ENCODE measurements around the gene PARP4. TPM values are rescaled to one million over a fixed set of nuclear protein-coding genes. Genes with fewer than 3 reads are reported as not detected.
"Not testable (repeated sequence)": the region's sequence is repeated elsewhere in the genome, so short reads cannot be mapped to it uniquely, and the experiment has no call there.

PARP4 gene
- polyA plus RNA-seq, 6 donors from 2014 or later: 20.6 to 35.0 (median 28.6) TPM

DNA sequence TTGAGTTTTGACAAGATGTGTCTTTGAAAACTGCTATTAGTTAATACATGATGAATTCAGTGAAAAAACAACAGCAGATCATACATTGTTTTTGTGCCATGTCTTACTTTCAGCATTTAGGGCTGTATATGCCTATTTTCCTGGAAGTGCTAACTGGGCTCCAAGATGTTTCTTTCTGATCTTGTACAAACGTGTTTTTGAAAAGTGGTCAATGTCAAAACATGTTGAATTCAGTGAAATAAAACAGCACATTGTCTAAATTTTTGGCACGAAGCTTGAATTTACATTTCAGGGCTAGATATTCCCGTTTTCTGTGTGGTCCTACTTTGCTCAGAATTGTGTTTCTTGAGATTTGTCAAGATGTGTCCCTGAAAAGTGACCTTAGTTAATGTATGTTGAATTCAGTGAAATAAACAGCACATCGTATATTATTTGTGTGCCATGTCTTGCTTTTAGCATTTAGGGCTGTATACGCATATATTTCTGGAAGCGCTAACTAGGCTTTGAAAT, 14.7 kb upstream of the PARP4 start:
- DNase-seq: no peak
- Mint-ChIP-seq H3K27me3 (peaks cover 37 to 39% (median 37%) of the 10 kb centered on the region in 3 donors), H3K27ac (no peak overlapping the region), H3K9me3 (no peaks in the 10 kb centered on the region), H3K4me3 (no peak overlapping the region), H3K36me3 (no peaks in the 10 kb centered on the region), H3K4me1 (no peaks in the 10 kb centered on the region)
- ATAC-seq (ENCODE audit: low read depth in 2 of 2): no peak

DNA sequence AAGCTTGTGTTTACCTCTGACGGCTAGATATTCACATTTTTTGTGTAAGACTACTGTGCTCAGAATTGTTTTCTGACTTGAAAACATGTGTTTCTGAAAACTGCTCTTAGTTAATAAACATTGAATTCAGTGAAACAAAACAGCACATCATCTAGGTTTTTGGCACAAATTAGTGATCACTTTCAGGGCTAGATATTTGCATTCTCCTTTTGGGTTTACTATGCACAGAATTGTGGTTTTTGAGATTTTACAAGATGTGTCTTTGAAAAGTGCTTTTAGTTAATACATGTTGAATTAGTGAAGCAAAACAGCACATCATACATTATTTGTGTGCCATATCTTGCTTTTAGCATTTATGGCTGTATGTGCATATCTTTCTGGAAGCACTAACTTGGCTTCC, 8.2 kb upstream of the PARP4 start:
- Mint-ChIP-seq H3K27me3 (no peaks in the 10 kb centered on the region), H3K9me3 (no peaks in the 10 kb centered on the region), H3K4me1 (no peaks in the 10 kb centered on the region), H3K4me3 (no peak overlapping the region), H3K36me3 (no peaks in the 10 kb centered on the region), H3K27ac (no peak overlapping the region)
- DNase-seq (no peak), ATAC-seq (ENCODE audit: low read depth in 2 of 2) (no peak)

GRCh38 chr13:24516919-24517318, 4.3 kb upstream of the PARP4 start:
- Mint-ChIP-seq H3K36me3 (no peaks in the 10 kb centered on the region), H3K4me1 (peaks cover 9 to 14% (median 11%) of the 10 kb centered on the region in 3 donors), H3K4me3 (peak overlapping the region in 1 of 8 donors; percentile 54), H3K27me3 (no peaks in the 10 kb centered on the region), H3K9me3 (no peaks in the 10 kb centered on the region), H3K27ac (peak overlapping the region in 1 of 6 donors; percentile 37)
- ATAC-seq (ENCODE audit: low read depth in 2 of 2): no peak
- no peak for DNase-seq

- H3K27ac Mint-ChIP-seq: peak overlapping the region; percentile 4 to 89 (median 86)
- peaks cover 0 to 2% of the 10 kb centered on the region in 2 donors for H3K36me3 Mint-ChIP-seq
- ATAC-seq (ENCODE audit: low read depth in 2 of 2): no peak
- peak overlapping the region; percentile 87 to 93 (median 91) for H3K4me3 Mint-ChIP-seq
- no peaks in the 10 kb centered on the region for H3K27me3 Mint-ChIP-seq
- DNase-seq: no peak
- H3K4me1 Mint-ChIP-seq: peaks cover 23 to 29% (median 27%) of the 10 kb centered on the region in 3 donors
- H3K9me3 Mint-ChIP-seq: no peaks in the 10 kb centered on the region
These were observed 283 bp upstream of the PARP4 start for GRCh38 chr13:24512908-24513213.

- Mint-ChIP-seq H3K27me3 (no peaks in the 10 kb centered on the region), H3K36me3 (peaks cover 7% of the 10 kb centered on the region in 2 donors), H3K4me1 (peaks cover 29 to 33% (median 32%) of the 10 kb centered on the region in 3 donors), H3K9me3 (no peaks in the 10 kb centered on the region), H3K27ac (peak overlapping the region; percentile 65 to 93 (median 86)), H3K4me3 (peak overlapping the region; percentile 87 to 93 (median 91))
- peak; percentile 35 for DNase-seq
- peak; percentile 39 to 50 for ATAC-seq (ENCODE audit: low read depth in 2 of 2)
These were observed 772 bp downstream of the PARP4 start for GRCh38 chr13:24511816-24512196.

DNA sequence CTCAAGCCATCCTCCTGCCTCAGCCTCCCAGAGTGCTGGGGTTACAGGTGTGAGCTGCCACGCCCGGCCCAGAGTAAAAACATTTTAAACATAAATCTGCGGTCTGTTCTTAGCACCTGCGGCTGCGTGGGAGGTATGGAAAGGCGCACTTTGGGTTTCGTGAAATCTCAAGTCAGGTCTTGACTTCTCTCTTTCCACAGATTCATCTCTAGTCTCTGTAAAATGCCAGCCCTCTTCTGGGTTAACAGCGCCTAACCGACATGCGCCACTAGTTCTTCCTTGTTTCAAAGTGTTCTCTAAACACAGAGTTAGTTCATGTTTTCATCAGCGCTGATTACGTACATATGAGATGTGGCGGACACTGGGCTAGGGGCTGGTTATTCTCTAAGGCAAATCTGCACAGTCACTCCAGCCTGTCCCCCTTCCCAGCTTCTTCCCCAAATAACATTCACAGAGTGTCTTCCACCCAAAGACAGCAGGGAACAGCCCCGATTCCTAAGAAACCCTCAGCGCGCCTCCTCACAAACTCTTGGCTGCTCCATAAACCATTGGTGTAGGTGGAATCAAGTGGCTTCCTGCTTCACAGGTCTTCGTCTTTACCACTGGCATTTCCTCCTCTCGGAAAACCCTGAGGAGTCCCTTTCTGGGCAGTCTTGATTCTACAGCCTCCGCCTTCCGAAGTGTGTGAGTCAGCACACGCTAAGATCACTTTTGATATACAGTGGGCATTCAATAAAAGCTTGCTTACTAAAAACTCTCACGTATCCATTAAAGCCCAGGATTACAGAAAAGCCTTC, 1.4 kb downstream of the PARP4 start:
- DNase-seq: peak; percentile 55
- no peaks in the 10 kb centered on the region for H3K9me3 Mint-ChIP-seq
- H3K4me1 Mint-ChIP-seq: peaks cover 29 to 33% (median 32%) of the 10 kb centered on the region in 3 donors
- H3K27ac Mint-ChIP-seq: peak overlapping the region; percentile 70 to 93 (median 86)
- peaks cover 7% of the 10 kb centered on the region in 2 donors for H3K36me3 Mint-ChIP-seq
- ATAC-seq (ENCODE audit: low read depth in 2 of 2): peak; percentile 61 to 63
- peak overlapping the region; percentile 87 to 93 (median 91) for H3K4me3 Mint-ChIP-seq
- H3K27me3 Mint-ChIP-seq: no peaks in the 10 kb centered on the region

DNA sequence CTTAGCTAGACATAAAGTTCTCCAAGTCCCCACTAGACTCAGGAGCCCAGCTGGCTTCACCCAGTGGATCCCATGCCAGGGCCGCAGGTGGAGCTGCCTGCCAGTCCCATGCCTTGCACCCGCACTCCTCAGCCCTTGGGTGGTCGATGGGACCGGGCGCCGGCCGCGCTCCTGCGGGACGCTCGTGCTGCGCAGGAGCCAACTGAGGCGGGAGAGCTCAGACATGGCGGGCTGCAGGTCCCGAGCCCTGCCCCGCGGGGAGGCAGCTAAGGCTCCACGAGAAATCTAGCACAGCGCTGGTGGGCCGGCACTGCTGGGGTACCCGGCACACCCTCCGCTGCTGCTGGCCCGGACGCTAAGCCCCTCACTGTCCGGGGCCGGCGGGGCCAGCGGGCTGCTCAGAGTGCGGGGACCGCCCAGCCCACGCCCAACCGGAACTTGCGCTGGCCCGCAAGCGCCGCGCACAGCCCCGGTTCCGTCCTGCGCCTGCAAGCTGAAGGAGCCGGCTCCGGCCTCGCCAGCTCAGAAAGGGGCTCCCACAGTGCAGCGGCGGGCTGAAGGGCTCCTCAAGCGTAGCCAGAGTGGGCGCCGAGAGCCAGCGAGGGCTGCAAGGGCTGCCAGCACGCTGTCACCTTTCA, 5.8 kb downstream of the PARP4 start:
- Mint-ChIP-seq H3K4me1 (peaks cover 19 to 30% (median 24%) of the 10 kb centered on the region in 3 donors), H3K36me3 (peaks cover 14 to 21% of the 10 kb centered on the region in 2 donors), H3K4me3 (no peak overlapping the region), H3K27me3 (no peaks in the 10 kb centered on the region), H3K9me3 (no peaks in the 10 kb centered on the region), H3K27ac (peak overlapping the region in 1 of 6 donors; percentile 49)
- ATAC-seq (ENCODE audit: low read depth in 2 of 2) (no peak), DNase-seq (no peak)

DNA sequence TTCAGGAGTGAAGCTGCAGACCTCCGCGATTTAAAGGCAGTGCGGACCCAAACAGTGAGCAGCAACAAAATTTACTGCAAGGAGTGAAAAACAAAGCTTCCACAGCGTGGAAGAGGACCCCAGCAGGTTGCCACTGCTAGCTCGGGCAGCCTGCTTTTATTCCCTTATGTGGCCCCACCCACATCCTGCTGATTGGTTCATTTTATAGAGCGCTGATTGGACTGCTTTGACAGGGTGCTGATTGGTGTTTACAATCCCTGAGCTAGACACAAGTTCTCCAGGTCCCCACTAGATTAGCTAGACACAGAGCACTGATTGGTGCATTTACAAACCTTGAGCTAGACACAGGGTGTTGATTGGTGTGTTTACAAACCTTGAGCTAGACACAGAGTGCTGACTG, 6.3 kb downstream of the PARP4 start:
- Mint-ChIP-seq H3K4me1 (peaks cover 14 to 24% (median 19%) of the 10 kb centered on the region in 3 donors), H3K36me3 (peaks cover 19 to 21% of the 10 kb centered on the region in 2 donors)
- H3K27ac Mint-ChIP-seq; DNase-seq; H3K9me3 Mint-ChIP-seq; H3K4me3 Mint-ChIP-seq; ATAC-seq (ENCODE audit: low read depth in 2 of 2); H3K27me3 Mint-ChIP-seq: not testable (repeated sequence)

GRCh38 chr13:24505756-24506155, 6.8 kb downstream of the PARP4 start:
- Mint-ChIP-seq H3K9me3 (no peaks in the 10 kb centered on the region), H3K4me3 (no peak overlapping the region), H3K4me1 (peaks cover 8 to 20% (median 14%) of the 10 kb centered on the region in 3 donors), H3K27ac (no peak overlapping the region), H3K36me3 (peaks cover 21 to 24% of the 10 kb centered on the region in 2 donors), H3K27me3 (no peaks in the 10 kb centered on the region)
- ATAC-seq (ENCODE audit: low read depth in 2 of 2) (no peak), DNase-seq (no peak)

- no peak overlapping the region for H3K27ac Mint-ChIP-seq
- no peaks in the 10 kb centered on the region for H3K9me3 Mint-ChIP-seq
- H3K4me3 Mint-ChIP-seq: no peak overlapping the region
- peaks cover 8 to 20% (median 10%) of the 10 kb centered on the region in 3 donors for H3K4me1 Mint-ChIP-seq
- ATAC-seq (ENCODE audit: low read depth in 2 of 2) (no peak), DNase-seq (no peak)
- H3K36me3 Mint-ChIP-seq: peaks cover 21 to 25% of the 10 kb centered on the region in 2 donors
- no peaks in the 10 kb centered on the region for H3K27me3 Mint-ChIP-seq
These were observed 7.3 kb downstream of the PARP4 start for GRCh38 chr13:24505256-24505655.

DNA sequence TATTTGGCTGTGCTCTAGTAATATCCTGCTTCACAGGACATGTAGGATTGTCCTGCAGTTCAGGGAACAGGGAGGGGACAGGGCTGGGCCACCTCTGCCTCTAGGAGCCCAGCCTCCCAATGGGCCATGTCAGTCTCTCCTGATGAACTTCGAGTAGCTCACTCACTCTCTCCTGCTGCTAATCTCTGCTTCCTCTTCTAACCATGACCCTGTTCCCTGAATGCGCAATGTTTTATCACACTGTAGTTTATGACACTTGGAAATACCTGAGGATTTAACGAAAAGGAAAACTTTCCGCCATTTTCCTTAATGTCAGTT, 9.2 kb downstream of the PARP4 start:
- Mint-ChIP-seq H3K9me3 (no peaks in the 10 kb centered on the region), H3K4me1 (peaks cover 4 to 20% (median 8%) of the 10 kb centered on the region in 3 donors), H3K27me3 (no peaks in the 10 kb centered on the region), H3K27ac (no peak overlapping the region), H3K4me3 (no peak overlapping the region), H3K36me3 (peaks cover 21 to 25% of the 10 kb centered on the region in 2 donors)
- no peak for ATAC-seq (ENCODE audit: low read depth in 2 of 2)
- no peak for DNase-seq

DNA sequence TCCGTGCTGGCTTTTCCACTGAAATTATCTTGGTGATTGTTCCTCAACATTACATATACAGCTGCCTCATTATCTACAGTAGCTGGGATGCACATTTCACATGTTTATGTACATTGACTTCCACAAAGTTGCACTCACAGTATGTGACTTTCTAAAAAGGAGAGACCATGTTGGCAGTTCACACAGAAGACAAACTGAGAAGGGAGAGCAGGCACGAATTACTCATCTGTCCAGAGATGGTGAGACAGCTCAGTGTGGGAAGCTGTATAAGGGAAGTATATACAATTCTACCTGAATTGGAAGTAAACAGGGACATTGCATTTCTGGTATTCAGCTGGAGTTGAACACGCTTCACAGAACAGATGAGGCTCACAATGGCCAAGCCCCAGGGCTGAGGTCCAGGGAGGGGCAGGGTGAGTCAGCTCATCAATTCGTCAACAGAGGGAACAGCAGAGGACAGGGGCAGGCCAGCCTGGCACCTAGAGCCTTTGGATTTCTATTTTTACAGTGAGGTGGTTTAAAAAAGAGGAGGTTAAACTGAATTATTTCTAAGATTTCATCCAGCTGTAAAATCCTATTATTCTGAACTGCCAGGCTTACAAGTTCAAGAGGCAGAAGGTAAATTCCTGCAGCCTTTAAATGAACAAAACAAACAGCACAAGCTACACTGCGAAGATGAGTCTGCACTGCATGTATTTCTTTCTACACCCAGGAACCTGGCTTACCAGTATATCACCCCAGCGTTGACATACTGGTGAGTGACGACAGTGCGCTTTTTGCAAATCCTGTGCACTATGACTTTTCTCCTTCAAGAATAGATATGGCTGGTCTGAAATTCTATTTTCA, 9.8 kb downstream of the PARP4 start:
- peaks cover 23% of the 10 kb centered on the region in 2 donors for H3K36me3 Mint-ChIP-seq

DNA sequence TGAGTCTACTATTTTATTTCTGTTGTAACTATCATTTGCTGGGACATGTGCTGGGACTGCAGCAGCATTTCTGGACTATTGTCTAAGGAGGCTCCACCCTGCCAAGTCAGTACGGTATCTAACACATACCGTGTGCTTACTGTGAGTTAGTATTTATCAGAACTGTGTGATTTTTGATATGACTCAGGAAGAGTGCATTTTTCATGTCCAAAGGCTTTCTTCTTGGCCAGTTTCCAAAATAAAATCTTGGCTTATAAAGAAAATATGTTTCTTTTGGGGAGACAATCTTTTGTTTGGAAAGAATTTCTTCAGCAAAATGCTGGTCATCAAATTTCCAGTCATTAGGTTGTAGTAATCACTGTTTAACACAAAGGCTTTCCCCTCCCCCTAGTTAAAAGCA, 11.6 kb downstream of the PARP4 start:
- DNase-seq (no peak), ATAC-seq (ENCODE audit: low read depth in 2 of 2) (no peak)
- no peaks in the 10 kb centered on the region for H3K9me3 Mint-ChIP-seq
- H3K4me1 Mint-ChIP-seq: peaks cover 0 to 13% (median 2%) of the 10 kb centered on the region in 3 donors
- H3K4me3 Mint-ChIP-seq: no peak overlapping the region
- H3K27ac Mint-ChIP-seq: no peak overlapping the region
- H3K36me3 Mint-ChIP-seq: peaks cover 23 to 27% of the 10 kb centered on the region in 2 donors
- H3K27me3 Mint-ChIP-seq: no peaks in the 10 kb centered on the region

More for the DNA sequence above, 9.8 kb downstream of the PARP4 start:
- DNase-seq (no peak), ATAC-seq (ENCODE audit: low read depth in 2 of 2) (no peak)
- Mint-ChIP-seq H3K27me3 (no peaks in the 10 kb centered on the region), H3K27ac (no peak overlapping the region), H3K4me3 (no peak overlapping the region), H3K9me3 (no peaks in the 10 kb centered on the region), H3K4me1 (peaks cover 4 to 18% (median 6%) of the 10 kb centered on the region in 3 donors)

Data from naive B cell (primary cell).